ENCODE results near the gene ZBTB16. TPM values are rescaled to one million over a fixed set of nuclear protein-coding genes. Genes with fewer than 3 reads are reported as not detected.

ZBTB16 gene
- total and polyA plus RNA-seq, 2 of the 13 experiments (the other 11 are each of a cell fraction or from before 2014, with no cell fraction given): not detected

DNA sequence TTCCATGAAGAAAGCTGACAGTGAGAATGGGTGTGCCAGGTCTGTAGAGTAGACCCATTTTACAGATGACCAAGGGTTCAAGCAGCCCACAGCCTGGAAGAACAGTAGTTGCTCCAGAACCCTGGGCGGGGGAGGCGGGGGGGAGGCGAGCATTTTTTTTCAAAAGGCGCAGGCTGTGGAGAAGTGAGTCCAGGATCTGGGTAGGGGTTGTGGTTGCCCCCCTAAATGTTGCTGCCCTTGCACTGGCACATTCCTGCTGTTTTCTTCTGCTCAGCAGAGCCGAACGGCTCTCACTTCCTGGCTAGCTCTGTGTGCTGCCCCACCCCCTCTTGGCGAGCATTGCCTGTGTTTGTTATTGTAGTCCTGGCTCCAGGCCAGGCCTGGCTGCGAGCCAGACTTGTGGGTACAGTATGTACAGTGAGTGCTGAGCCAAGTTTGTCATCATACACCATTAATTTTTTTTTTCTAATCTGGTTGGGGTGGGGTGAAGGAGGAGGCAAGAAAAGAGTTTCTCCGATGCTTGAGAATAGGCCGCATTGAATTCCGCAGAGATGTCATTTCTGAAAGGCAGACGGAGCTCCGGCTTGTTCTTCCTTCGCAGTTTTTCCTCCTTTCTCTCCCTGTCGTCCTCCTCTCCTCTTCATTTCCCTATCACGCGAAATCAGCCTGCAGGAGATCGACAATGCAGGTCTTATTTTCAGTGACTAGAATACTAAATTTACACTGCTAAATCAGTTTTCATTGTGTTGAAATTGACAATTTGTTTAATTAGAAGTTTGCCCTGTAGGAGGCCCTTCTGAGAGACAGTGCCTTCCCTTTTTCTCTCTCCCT, 100.5 kb downstream of the ZBTB16 start (continued):
- TF ChIP-seq, protein P1, sequence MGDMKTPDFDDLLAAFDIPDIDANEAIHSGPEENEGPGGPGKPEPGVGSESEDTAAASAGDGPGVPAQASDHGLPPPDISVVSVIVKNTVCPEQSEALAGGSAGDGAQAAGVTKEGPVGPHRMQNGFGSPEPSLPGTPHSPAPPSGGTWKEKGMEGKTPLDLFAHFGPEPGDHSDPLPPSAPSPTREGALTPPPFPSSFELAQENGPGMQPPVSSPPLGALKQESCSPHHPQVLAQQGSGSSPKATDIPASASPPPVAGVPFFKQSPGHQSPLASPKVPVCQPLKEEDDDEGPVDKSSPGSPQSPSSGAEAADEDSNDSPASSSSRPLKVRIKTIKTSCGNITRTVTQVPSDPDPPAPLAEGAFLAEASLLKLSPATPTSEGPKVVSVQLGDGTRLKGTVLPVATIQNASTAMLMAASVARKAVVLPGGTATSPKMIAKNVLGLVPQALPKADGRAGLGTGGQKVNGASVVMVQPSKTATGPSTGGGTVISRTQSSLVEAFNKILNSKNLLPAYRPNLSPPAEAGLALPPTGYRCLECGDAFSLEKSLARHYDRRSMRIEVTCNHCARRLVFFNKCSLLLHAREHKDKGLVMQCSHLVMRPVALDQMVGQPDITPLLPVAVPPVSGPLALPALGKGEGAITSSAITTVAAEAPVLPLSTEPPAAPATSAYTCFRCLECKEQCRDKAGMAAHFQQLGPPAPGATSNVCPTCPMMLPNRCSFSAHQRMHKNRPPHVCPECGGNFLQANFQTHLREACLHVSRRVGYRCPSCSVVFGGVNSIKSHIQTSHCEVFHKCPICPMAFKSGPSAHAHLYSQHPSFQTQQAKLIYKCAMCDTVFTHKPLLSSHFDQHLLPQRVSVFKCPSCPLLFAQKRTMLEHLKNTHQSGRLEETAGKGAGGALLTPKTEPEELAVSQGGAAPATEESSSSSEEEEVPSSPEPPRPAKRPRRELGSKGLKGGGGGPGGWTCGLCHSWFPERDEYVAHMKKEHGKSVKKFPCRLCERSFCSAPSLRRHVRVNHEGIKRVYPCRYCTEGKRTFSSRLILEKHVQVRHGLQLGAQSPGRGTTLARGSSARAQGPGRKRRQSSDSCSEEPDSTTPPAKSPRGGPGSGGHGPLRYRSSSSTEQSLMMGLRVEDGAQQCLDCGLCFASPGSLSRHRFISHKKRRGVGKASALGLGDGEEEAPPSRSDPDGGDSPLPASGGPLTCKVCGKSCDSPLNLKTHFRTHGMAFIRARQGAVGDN (CRISPR knock-in tag; IDR thresholded peaks at IDR 0.05): 0 out of 2 replicates have a peak, but pooled peaks have one; percentile 23
- TF ChIP-seq ZNF501 (CRISPR knock-in tag; IDR thresholded peaks at IDR 0.05) (peak; percentile 45; the same call in 1 of the 2 replicates), SOX6 (IDR thresholded peaks at IDR 0.05) (no peak), SOX6 (CRISPR knock-in tag; IDR thresholded peaks at IDR 0.05) (peak; percentile 61; the same call in 1 of the 2 replicates), ZNF777 (CRISPR knock-in tag; IDR thresholded peaks at IDR 0.05) (no peak), HMGXB4 (CRISPR knock-in tag; IDR thresholded peaks at IDR 0.05; ENCODE audit: borderline replicate concordance in 1 of 2, low read depth in 1 of 2) (no peak), RAD51 (IDR thresholded peaks at IDR 0.05; ENCODE audit: borderline replicate concordance) (no peak), PATZ1 (CRISPR knock-in tag; IDR thresholded peaks at IDR 0.05) (peak; percentile 37; the same call in 1 of the 2 replicates), MEF2D (CRISPR knock-in tag; IDR thresholded peaks at IDR 0.05) (no peak), FOXP1 (IDR thresholded peaks at IDR 0.05) (no peak), FOXP1 (CRISPR knock-in tag; IDR thresholded peaks at IDR 0.05) (peak; percentile 60; the same call in 1 of the 2 replicates), KDM1A (CRISPR knock-in tag; IDR thresholded peaks at IDR 0.05) (no peak), FIP1L1 (IDR thresholded peaks at IDR 0.05; ENCODE audit: borderline replicate concordance, insufficient read depth, low read depth, low read length) (no peak), ZNF383 (CRISPR knock-in tag; IDR thresholded peaks at IDR 0.05; ENCODE audit: borderline replicate concordance) (no peak), FOXK1 (CRISPR knock-in tag; IDR thresholded peaks at IDR 0.05; ENCODE audit: borderline replicate concordance, low read depth) (peak; percentile 80; the same call in 1 of the 2 replicates)
- TF ChIP-seq, protein P2, sequence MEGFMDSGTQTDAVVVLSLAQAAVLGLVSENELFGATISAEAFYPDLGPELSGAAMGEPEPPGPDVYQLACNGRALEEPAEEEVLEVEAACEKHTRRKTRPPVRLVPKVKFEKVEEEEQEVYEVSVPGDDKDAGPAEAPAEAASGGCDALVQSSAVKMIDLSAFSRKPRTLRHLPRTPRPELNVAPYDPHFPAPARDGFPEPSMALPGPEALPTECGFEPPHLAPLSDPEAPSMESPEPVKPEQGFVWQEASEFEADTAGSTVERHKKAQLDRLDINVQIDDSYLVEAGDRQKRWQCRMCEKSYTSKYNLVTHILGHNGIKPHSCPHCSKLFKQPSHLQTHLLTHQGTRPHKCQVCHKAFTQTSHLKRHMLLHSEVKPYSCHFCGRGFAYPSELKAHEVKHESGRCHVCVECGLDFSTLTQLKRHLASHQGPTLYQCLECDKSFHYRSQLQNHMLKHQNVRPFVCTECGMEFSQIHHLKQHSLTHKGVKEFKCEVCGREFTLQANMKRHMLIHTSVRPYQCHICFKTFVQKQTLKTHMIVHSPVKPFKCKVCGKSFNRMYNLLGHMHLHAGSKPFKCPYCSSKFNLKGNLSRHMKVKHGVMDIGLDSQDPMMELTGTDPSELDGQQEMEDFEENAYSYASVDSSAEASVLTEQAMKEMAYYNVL (CRISPR knock-in tag; IDR thresholded peaks at IDR 0.05; ENCODE audit: borderline replicate concordance): no peak
- TF ChIP-seq, protein P3, sequence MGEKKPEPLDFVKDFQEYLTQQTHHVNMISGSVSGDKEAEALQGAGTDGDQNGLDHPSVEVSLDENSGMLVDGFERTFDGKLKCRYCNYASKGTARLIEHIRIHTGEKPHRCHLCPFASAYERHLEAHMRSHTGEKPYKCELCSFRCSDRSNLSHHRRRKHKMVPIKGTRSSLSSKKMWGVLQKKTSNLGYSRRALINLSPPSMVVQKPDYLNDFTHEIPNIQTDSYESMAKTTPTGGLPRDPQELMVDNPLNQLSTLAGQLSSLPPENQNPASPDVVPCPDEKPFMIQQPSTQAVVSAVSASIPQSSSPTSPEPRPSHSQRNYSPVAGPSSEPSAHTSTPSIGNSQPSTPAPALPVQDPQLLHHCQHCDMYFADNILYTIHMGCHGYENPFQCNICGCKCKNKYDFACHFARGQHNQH (CRISPR knock-in tag; IDR thresholded peaks at IDR 0.05): peak; percentile 36; the same call in 1 of the 2 replicates

Measured in HepG2 (cell line).